IMR-90 (cell line): Measurements from ENCODE around the gene GABARAPL1. TPM values are rescaled to one million over a fixed set of nuclear protein-coding genes. Genes with fewer than 3 reads are reported as not detected.

Experiments
- ATAC-seq: fragments of 200-7000 bp; cut with Tn5 transposase; 2 replicates; pipeline ENCODE4 v1.9.1; 2020; ENCODE audit warnings: low read depth, mild to moderate bottlenecking, moderate library complexity
- BruUV-seq: library from RNA; stranded (reverse); fragments of 400-500 nt; replicated peaks from 2 replicates; lab custom pipeline; 2021; lab: Mats Ljungman, UMichigan
- CTCF ChIA-PET: fragments of 300-600 bp; formaldehyde crosslinking; extraction: SDS; loops from one replicate; lab custom pipeline; 2021; ENCODE audit warnings: antibody characterized with exemption; lab: Yijun Ruan, JAX
- POLR2A ChIA-PET: fragments of 300-600 bp; sonication (Branson Sonifier 250); formaldehyde crosslinking; loops from one replicate; lab custom pipeline; 2022; ENCODE audit warnings: antibody characterized with exemption; ENCODE audit not compliant: unreplicated experiment; lab: Charles Lee
- DNase-seq: peaks from one replicate; pipeline ENCODE4 v3.0.0; 2013
- H2AFZ ChIP-seq: replicated peaks from 2 replicates; pipeline ENCODE3; 2013; ENCODE audit warnings: low read length, mild to moderate bottlenecking; ENCODE audit not compliant: poor library complexity
- H2AK5ac ChIP-seq: 2 replicates; pipeline ENCODE4 v1.6.1; 2013; ENCODE audit warnings: low read depth, low read length, inconsistent platforms
- H2AK9ac ChIP-seq: replicated peaks from 2 replicates; pipeline ENCODE3; 2013; ENCODE audit warnings: mild to moderate bottlenecking, low read depth, low read length, moderate library complexity; ENCODE audit not compliant: poor library complexity
- H2BK120ac ChIP-seq: 2 replicates; pipeline ENCODE4 v1.6.1; 2013; ENCODE audit warnings: low read depth, low read length, inconsistent platforms
- H2BK15ac ChIP-seq: 3 replicates; pipeline ENCODE4 v1.6.1; 2013; ENCODE audit warnings: low read depth, low read length, inconsistent platforms
- H2BK20ac ChIP-seq: 2 replicates; pipeline ENCODE4 v1.6.1; 2013; ENCODE audit warnings: low read depth, mild to moderate bottlenecking, inconsistent platforms, low read length, moderate library complexity
- H2BK5ac ChIP-seq: 2 replicates; pipeline ENCODE4 v1.6.1; 2013; ENCODE audit warnings: mild to moderate bottlenecking, low read depth, low read length, inconsistent platforms; ENCODE audit not compliant: poor library complexity, severe bottlenecking
- H3K14ac ChIP-seq: replicated peaks from 2 replicates; pipeline ENCODE4 v1.6.1; 2013; ENCODE audit warnings: low read depth, low read length, inconsistent platforms
- H3K18ac ChIP-seq: 2 replicates; pipeline ENCODE4 v1.6.1; 2013; ENCODE audit warnings: low read depth, low read length, control low read depth
- H3K23ac ChIP-seq: 2 replicates; pipeline ENCODE4 v1.6.1; 2013; ENCODE audit warnings: low read depth, low read length, inconsistent platforms
- H3K27ac ChIP-seq: 2 replicates; pipeline ENCODE4 v1.5.1; 2013; ENCODE audit warnings: mild to moderate bottlenecking, control low read depth, low read length; ENCODE audit not compliant: insufficient read depth
- H3K27me3 ChIP-seq: 2 replicates; pipeline ENCODE4 v1.6.1; 2013; ENCODE audit warnings: low read length; ENCODE audit not compliant: control insufficient read depth, insufficient read depth
- H3K36me3 ChIP-seq: 2 replicates; pipeline ENCODE4 v1.6.1; 2013; ENCODE audit warnings: low read length, mixed read lengths; ENCODE audit not compliant: control insufficient read depth, insufficient read depth
- H3K4ac ChIP-seq: 2 replicates; pipeline ENCODE4 v1.6.1; 2013; ENCODE audit warnings: low read depth, low read length, inconsistent platforms
- H3K4me1 ChIP-seq: 2 replicates; pipeline ENCODE4 v1.6.1; 2013; ENCODE audit warnings: low read length, mixed read lengths; ENCODE audit not compliant: control insufficient read depth, insufficient read depth
- H3K4me2 ChIP-seq: 2 replicates; pipeline ENCODE4 v1.6.1; 2013; ENCODE audit warnings: low read depth, mild to moderate bottlenecking, control low read depth, low read length, moderate library complexity
- H3K4me3 ChIP-seq: 2 replicates; pipeline ENCODE4 v1.5.1; 2013; ENCODE audit warnings: low read depth, mild to moderate bottlenecking, control low read depth, low read length, moderate library complexity; ENCODE audit not compliant: insufficient read depth
- H3K56ac ChIP-seq: 2 replicates; pipeline ENCODE4 v1.6.1; 2013; ENCODE audit warnings: low read length, inconsistent platforms; ENCODE audit not compliant: insufficient read depth; ENCODE audit errors: extremely low read depth
- H3K79me1 ChIP-seq, 2 experiments: 2 replicates each; pipeline ENCODE4 v1.6.1; 2013; ENCODE audit warnings: low read length in 2 of 2, inconsistent platforms in 1 of 2, low read depth in 1 of 2
- H3K9ac ChIP-seq: 2 replicates; pipeline ENCODE4 v1.6.1; 2013; ENCODE audit warnings: low read depth, low read length, control low read depth
- H3K9me1 ChIP-seq: 2 replicates; pipeline ENCODE4 v1.6.1; 2013; ENCODE audit warnings: low read length, inconsistent platforms; ENCODE audit not compliant: insufficient read depth
- H3K9me3 ChIP-seq: 2 replicates; pipeline ENCODE4 v1.6.1; 2013; ENCODE audit warnings: low read length; ENCODE audit not compliant: control insufficient read depth, insufficient read depth
- H4K20me1 ChIP-seq: 2 replicates; pipeline ENCODE4 v1.6.1; 2013; ENCODE audit warnings: low read length, inconsistent platforms; ENCODE audit not compliant: insufficient read depth
- H4K5ac ChIP-seq: 2 replicates; pipeline ENCODE4 v1.6.1; 2013; ENCODE audit warnings: mild to moderate bottlenecking, low read depth, low read length, control low read depth
- H4K8ac ChIP-seq, 2 experiments: 2 replicates each; pipeline ENCODE4 v1.6.1; 2013; ENCODE audit warnings: low read depth in 2 of 2, low read length in 2 of 2, control low read depth in 1 of 2, inconsistent platforms in 1 of 2
- H4K91ac ChIP-seq: 2 replicates; pipeline ENCODE4 v1.6.1; 2013; ENCODE audit warnings: low read depth, low read length, inconsistent platforms; ENCODE audit not compliant: insufficient read depth
- BHLHE40 ChIP-seq: fragments of 150-350 bp; IDR thresholded peaks from 2 replicates; pipeline ENCODE4 v1.6.1; 2016; ENCODE audit warnings: mild to moderate bottlenecking, low read depth, low read length
- CEBPB ChIP-seq: IDR thresholded peaks from 2 replicates; pipeline ENCODE4 v1.6.1; 2012; ENCODE audit warnings: low read depth, low read length, improper control_type of control experiment
- CHD1 ChIP-seq: IDR thresholded peaks from 2 replicates; pipeline ENCODE4 v1.6.1; 2012; ENCODE audit warnings: low read depth, low read length, improper control_type of control experiment
- ELK1 ChIP-seq: fragments of 150-350 bp; IDR thresholded peaks from 2 replicates; pipeline ENCODE4 v1.6.1; 2016; ENCODE audit warnings: low read depth, mild to moderate bottlenecking, low read length, moderate library complexity, borderline replicate concordance
- FOS ChIP-seq: fragments of 150-350 bp; IDR thresholded peaks from 2 replicates; pipeline ENCODE4 v1.6.1; 2016; ENCODE audit warnings: low read depth, low read length
- MAFK ChIP-seq: IDR thresholded peaks from 2 replicates; pipeline ENCODE4 v1.6.1; 2012; ENCODE audit warnings: low read depth, low read length, improper control_type of control experiment
- MAZ ChIP-seq: IDR thresholded peaks from 2 replicates; pipeline ENCODE4 v1.6.1; 2012; ENCODE audit warnings: low read depth, mild to moderate bottlenecking, low read length, improper control_type of control experiment, moderate library complexity, borderline replicate concordance
- MXI1 ChIP-seq: IDR thresholded peaks from 2 replicates; pipeline ENCODE4 v1.6.1; 2012; ENCODE audit warnings: low read depth, mild to moderate bottlenecking, low read length, moderate library complexity, borderline replicate concordance
- NFE2L2 ChIP-seq: fragments of 150-350 bp; IDR thresholded peaks from 2 replicates; pipeline ENCODE4 v1.6.1; 2016; ENCODE audit warnings: low read depth, mild to moderate bottlenecking, low read length
- POLR2A ChIP-seq: IDR thresholded peaks from 2 replicates; pipeline ENCODE4 v1.6.1; 2012; ENCODE audit warnings: mild to moderate bottlenecking, low read depth, low read length
- RAD21 ChIP-seq: IDR thresholded peaks from 2 replicates; pipeline ENCODE4 v1.6.1; 2012; ENCODE audit warnings: low read length, improper control_type of control experiment
- RCOR1 ChIP-seq: IDR thresholded peaks from 2 replicates; pipeline ENCODE4 v1.6.1; 2012; ENCODE audit warnings: mild to moderate bottlenecking, low read length, improper control_type of control experiment; ENCODE audit not compliant: insufficient replicate concordance
- RFX5 ChIP-seq: IDR thresholded peaks from 2 replicates; pipeline ENCODE4 v1.8.0; 2012; ENCODE audit warnings: low read depth, mild to moderate bottlenecking, low read length, moderate library complexity
- SMC3 ChIP-seq: fragments of 150-350 bp; IDR thresholded peaks from 2 replicates; pipeline ENCODE4 v1.6.1; 2016; ENCODE audit warnings: low read depth, mild to moderate bottlenecking, antibody characterized with exemption, low read length, moderate library complexity
- USF2 ChIP-seq: fragments of 150-350 bp; IDR thresholded peaks from 2 replicates; pipeline ENCODE4 v1.6.1; 2017; ENCODE audit warnings: mild to moderate bottlenecking, antibody characterized with exemption, low read length, low read depth
- whole genome bisulfite sequencing, 2 experiments: methylation state at CpG; one replicate each; pipeline versions ENCODE4 v1.1.5 to v1.1.7; 2013; ENCODE audit warnings: missing lambda C conversion rate in 2 of 2; ENCODE audit not compliant: insufficient read length in 1 of 2; ENCODE audit errors: extremely low coverage in 2 of 2; 5-methylcytosine and 5-hydroxymethylcytosine counted together
- dilution Hi-C: fragments of 300-500 bp; cut with HindIII; formaldehyde crosslinking; loops from one replicate; pipeline ENCODE4 v1.14.3; 2018; ENCODE audit warnings: low sequenced_read_pairs; ENCODE audit not compliant: unreplicated experiment
- in situ Hi-C: fragments of 300-500 bp; cut with MboI; formaldehyde crosslinking; loops from 3 replicates; pipeline ENCODE4 v1.14.3; 2019; ENCODE audit warnings: low sequenced_read_pairs, inconsistent platforms, mixed read lengths
- intact Hi-C: fragments of 100-400 bp; cut with micrococcal nuclease; formaldehyde crosslinking; loops from 2 replicates; pipeline ENCODE4 v1.10.0; 2022
- polyA plus RNA-seq, 3 experiments: library from polyadenylated mRNA; depleted of rRNA; stranded (reverse); fragments of >200 nt; gene quantifications; 2 replicates each; pipeline ENCODE4 v1.2.3, GENCODE V29; 2012; ENCODE audit warnings: low replicate concordance in 1 of 3
- total RNA-seq: library from RNA; depleted of rRNA; stranded (reverse); fragments of >200 nt; gene quantifications from 2 replicates; pipeline ENCODE4 v1.2.3, GENCODE V29; 2012
- TF ChIP-seq, protein P1 (sequence below): conservative IDR thresholded peaks from 2 replicates; pipeline ENCODE4 v1.5.1; 2012; ENCODE audit warnings: mild to moderate bottlenecking, low read depth, low read length, improper control_type of control experiment

GABARAPL1 gene
- total and polyA plus RNA-seq, 2 of the 4 experiments (the other 2 are of a cell fraction) = 51.6 to 93.6 TPM

GRCh38 chr12:10196210-10196609, 16.5 kb upstream of the GABARAPL1 start:
- Histone ChIP-seq H3K9me1 (peaks cover 3% of the 10 kb centered on the region), H4K8ac (no peak overlapping the region), H3K4me2 (no peak overlapping the region), H2AK5ac (no peak overlapping the region), H2BK15ac (no peak overlapping the region), H3K4ac (no peak overlapping the region), H3K79me1 (no peaks in the 10 kb centered on the region), H2BK120ac (no peak overlapping the region), H3K36me3 (no peaks in the 10 kb centered on the region), H3K27me3 (no peaks in the 10 kb centered on the region), H3K14ac (no peak overlapping the region), H3K27ac (no peak overlapping the region), H3K9ac (no peak overlapping the region), H3K56ac (no peak overlapping the region), H3K18ac (no peak overlapping the region), H3K4me3 (no peak overlapping the region), H2BK20ac (no peak overlapping the region), H2AK9ac (no peak overlapping the region), H4K5ac (no peak overlapping the region), H3K9me3 (no peaks in the 10 kb centered on the region), H2BK5ac (no peak overlapping the region), H4K20me1 (no peaks in the 10 kb centered on the region), H4K91ac (no peak overlapping the region), H3K23ac (no peak overlapping the region), H3K4me1 (peaks cover 4% of the 10 kb centered on the region), H2AFZ (no peak overlapping the region)
- CTCF ChIA-PET = interaction anchor here (0.7 kb wide), 1 partner anchor 71 kb away, joined by 3 read pairs; no protein-coding TSS in a partner anchor
- POLR2A ChIA-PET = no interaction called here
- dilution Hi-C loops (no loop called here), in situ Hi-C loops (no loop called here), intact Hi-C loops (no loop called here)
- TF ChIP-seq MXI1 (no peak), BHLHE40 (no peak), RAD21 (no peak), NFE2L2 (no peak), CEBPB (no peak), ELK1 (no peak), POLR2A (no peak), USF2 (no peak), RCOR1 (no peak), RFX5 (no peak), SMC3 (no peak), MAFK (no peak), MAZ (no peak), CHD1 (no peak), FOS (no peak)
- TF ChIP-seq, protein P1, sequence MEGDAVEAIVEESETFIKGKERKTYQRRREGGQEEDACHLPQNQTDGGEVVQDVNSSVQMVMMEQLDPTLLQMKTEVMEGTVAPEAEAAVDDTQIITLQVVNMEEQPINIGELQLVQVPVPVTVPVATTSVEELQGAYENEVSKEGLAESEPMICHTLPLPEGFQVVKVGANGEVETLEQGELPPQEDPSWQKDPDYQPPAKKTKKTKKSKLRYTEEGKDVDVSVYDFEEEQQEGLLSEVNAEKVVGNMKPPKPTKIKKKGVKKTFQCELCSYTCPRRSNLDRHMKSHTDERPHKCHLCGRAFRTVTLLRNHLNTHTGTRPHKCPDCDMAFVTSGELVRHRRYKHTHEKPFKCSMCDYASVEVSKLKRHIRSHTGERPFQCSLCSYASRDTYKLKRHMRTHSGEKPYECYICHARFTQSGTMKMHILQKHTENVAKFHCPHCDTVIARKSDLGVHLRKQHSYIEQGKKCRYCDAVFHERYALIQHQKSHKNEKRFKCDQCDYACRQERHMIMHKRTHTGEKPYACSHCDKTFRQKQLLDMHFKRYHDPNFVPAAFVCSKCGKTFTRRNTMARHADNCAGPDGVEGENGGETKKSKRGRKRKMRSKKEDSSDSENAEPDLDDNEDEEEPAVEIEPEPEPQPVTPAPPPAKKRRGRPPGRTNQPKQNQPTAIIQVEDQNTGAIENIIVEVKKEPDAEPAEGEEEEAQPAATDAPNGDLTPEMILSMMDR = no peak
- DNase-seq (no peak), ATAC-seq (no peak)
- WGBS, 2 experiments = 90% methylated on average over 2 of the region's 10 CpGs; no CpG with 5 or more reads in 1 of the 2 experiments
- BruUV-seq = no TSS peak
